H9 (cell line): Measurements from ENCODE around the gene CXCR5. TPM values are rescaled to one million over a fixed set of nuclear protein-coding genes. Genes with fewer than 3 reads are reported as not detected.

ENCODE experiments used
- DNase-seq: peaks from one replicate; pipeline ENCODE4 v3.0.0-alpha.2; 2017
- H2AFZ ChIP-seq: one replicate; pipeline ENCODE4 v1.6.1; 2013; ENCODE audit warnings: mild to moderate bottlenecking, low read length, control low read depth, moderate library complexity
- H2AK5ac ChIP-seq: 2 replicates; pipeline ENCODE4 v1.6.1; 2013; ENCODE audit warnings: low read length, control low read depth, mixed read lengths; ENCODE audit not compliant: insufficient read length
- H2BK120ac ChIP-seq: one replicate; pipeline ENCODE4 v1.6.1; 2013; ENCODE audit warnings: low read depth, mild to moderate bottlenecking, low read length, control low read depth, inconsistent platforms; ENCODE audit not compliant: poor library complexity, severe bottlenecking
- H2BK12ac ChIP-seq: 2 replicates; pipeline ENCODE4 v1.6.1; 2013; ENCODE audit warnings: low read length, control low read depth, mixed read lengths, low read depth; ENCODE audit not compliant: insufficient read length
- H2BK15ac ChIP-seq: 2 replicates; pipeline ENCODE4 v1.6.1; 2013; ENCODE audit warnings: low read depth, low read length, control low read depth
- H2BK20ac ChIP-seq: one replicate; pipeline ENCODE4 v1.6.1; 2013; ENCODE audit warnings: low read depth, mild to moderate bottlenecking, low read length, control low read depth, inconsistent platforms; ENCODE audit not compliant: poor library complexity, severe bottlenecking
- H2BK5ac ChIP-seq: 2 replicates; pipeline ENCODE4 v1.6.1; 2013; ENCODE audit warnings: low read length, control low read depth, mixed read lengths; ENCODE audit not compliant: insufficient read length
- H3K14ac ChIP-seq: 2 replicates; pipeline ENCODE4 v1.6.1; 2013; ENCODE audit warnings: low read length, control low read depth; ENCODE audit not compliant: insufficient read depth
- H3K18ac ChIP-seq: 2 replicates; pipeline ENCODE4 v1.6.1; 2013; ENCODE audit warnings: low read depth, mild to moderate bottlenecking, mixed read lengths, low read length, control low read depth; ENCODE audit not compliant: insufficient read length
- H3K23ac ChIP-seq: 2 replicates; pipeline ENCODE4 v1.6.1; 2013; ENCODE audit warnings: low read length, control low read depth, mixed read lengths, low read depth; ENCODE audit not compliant: insufficient read length
- H3K23me2 ChIP-seq: 2 replicates; pipeline ENCODE4 v1.6.1; 2013; ENCODE audit warnings: low read depth, mild to moderate bottlenecking, mixed read lengths, low read length, control low read depth; ENCODE audit not compliant: insufficient read length, poor library complexity, severe bottlenecking
- H3K27ac ChIP-seq: 2 replicates; pipeline ENCODE4 v1.5.1; 2013; ENCODE audit warnings: low read length, control low read depth, mixed read lengths, low read depth; ENCODE audit not compliant: insufficient read length
- H3K27me3 ChIP-seq: 2 replicates; pipeline ENCODE4 v1.6.1; 2013; ENCODE audit warnings: low read length, control low read depth, inconsistent platforms; ENCODE audit not compliant: insufficient read depth
- H3K4ac ChIP-seq: 2 replicates; pipeline ENCODE4 v1.6.1; 2013; ENCODE audit warnings: low read depth, mild to moderate bottlenecking, control low read depth, inconsistent platforms, low read length, moderate library complexity
- H3K4me1 ChIP-seq: 2 replicates; pipeline ENCODE4 v1.6.1; 2013; ENCODE audit warnings: low read length, control low read depth, inconsistent platforms; ENCODE audit not compliant: insufficient read depth
- H3K4me2 ChIP-seq: 2 replicates; pipeline ENCODE4 v1.6.1; 2013; ENCODE audit warnings: low read length, control low read depth, mixed read lengths; ENCODE audit not compliant: insufficient read length, insufficient read depth
- H3K56ac ChIP-seq: 2 replicates; pipeline ENCODE4 v1.6.1; 2013; ENCODE audit warnings: low read depth, mild to moderate bottlenecking, mixed read lengths, low read length, control low read depth; ENCODE audit not compliant: insufficient read length
- H3K79me1 ChIP-seq: 2 replicates; pipeline ENCODE4 v1.6.1; 2013; ENCODE audit warnings: low read depth, mild to moderate bottlenecking, moderate library complexity, low read length, control low read depth, inconsistent platforms; ENCODE audit not compliant: insufficient read depth, poor library complexity, severe bottlenecking
- H3K79me2 ChIP-seq: 2 replicates; pipeline ENCODE4 v1.6.1; 2013; ENCODE audit warnings: low read length, control low read depth, inconsistent platforms; ENCODE audit not compliant: insufficient read depth
- H3K9ac ChIP-seq: 2 replicates; pipeline ENCODE4 v1.6.1; 2013; ENCODE audit warnings: low read length, control low read depth, mixed read lengths; ENCODE audit not compliant: insufficient read length; ENCODE audit errors: extremely low read depth
- H3K9me3 ChIP-seq: one replicate; pipeline ENCODE4 v1.6.1; 2013; ENCODE audit warnings: low read depth, low read length, inconsistent platforms; ENCODE audit not compliant: control insufficient read depth
- H3T11ph ChIP-seq: one replicate; pipeline ENCODE4 v1.6.1; 2013; ENCODE audit warnings: mild to moderate bottlenecking, low read length, control low read depth, inconsistent platforms
- H4K20me1 ChIP-seq: one replicate; pipeline ENCODE4 v1.6.1; 2013; ENCODE audit not compliant: control insufficient read depth, insufficient read length, insufficient read depth
- H4K5ac ChIP-seq: 2 replicates; pipeline ENCODE4 v1.6.1; 2013; ENCODE audit warnings: low read depth, mild to moderate bottlenecking, mixed read lengths, low read length, control low read depth; ENCODE audit not compliant: insufficient read length
- H4K8ac ChIP-seq: replicated peaks from 2 replicates; pipeline ENCODE4 v1.6.1; 2013; ENCODE audit warnings: low read length, control low read depth, mixed read lengths, low read depth; ENCODE audit not compliant: insufficient read length
- H4K91ac ChIP-seq: 2 replicates; pipeline ENCODE4 v1.6.1; 2013; ENCODE audit warnings: low read depth, mild to moderate bottlenecking, moderate library complexity, mixed read lengths, low read length, control low read depth; ENCODE audit not compliant: insufficient read length
- H3K27ac Mint-ChIP-seq, 3 experiments: 2 replicates in 2 of 3; 3 replicates in 1 of 3; pipeline ENCODE4 v1.8.0; 2020 to 2021; ENCODE audit warnings: mixed read lengths in 3 of 3, mild to moderate bottlenecking in 1 of 3, moderate library complexity in 1 of 3
- H3K27me3 Mint-ChIP-seq: 2 replicates; pipeline ENCODE4 v1.8.0; 2021; ENCODE audit warnings: low read depth, mild to moderate bottlenecking, moderate library complexity, mixed read lengths
- H3K36me3 Mint-ChIP-seq, 3 experiments: 2 replicates in 2 of 3; 3 replicates in 1 of 3; pipeline ENCODE4 v1.8.0; 2020 to 2021; ENCODE audit warnings: low read depth in 3 of 3, mixed read lengths in 3 of 3; ENCODE audit not compliant: insufficient read depth in 1 of 3
- H3K4me1 Mint-ChIP-seq, 2 experiments: 2 replicates each; pipeline ENCODE4 v1.8.0; 2020; ENCODE audit warnings: mixed read lengths in 2 of 2
- H3K4me3 Mint-ChIP-seq, 2 experiments: 2 replicates in 1 of 2; 3 replicates in 1 of 2; pipeline ENCODE4 v1.8.0; 2020 to 2021; ENCODE audit warnings: mild to moderate bottlenecking in 2 of 2, mixed read lengths in 2 of 2, moderate library complexity in 1 of 2
- H3K9me3 Mint-ChIP-seq, 2 experiments: 2 replicates in 1 of 2; 3 replicates in 1 of 2; pipeline ENCODE4 v1.8.0; 2020; ENCODE audit warnings: mild to moderate bottlenecking in 2 of 2, mixed read lengths in 2 of 2, moderate library complexity in 1 of 2
- CTCF ChIP-seq: fragments of 200-600 bp; sonication (generic); conservative IDR thresholded peaks from 3 replicates; pipeline ENCODE4 v1.8.0; 2021; ENCODE audit warnings: antibody characterized with exemption, mild to moderate bottlenecking
- WGBS: extraction: QIAGEN DNeasy Blood & Tissue Kit; methylation state at CpG from one replicate; pipeline ENCODE4 v1.1.7; 2013; ENCODE audit warnings: missing lambda C conversion rate, low lambda C conversion rate, mixed read lengths; ENCODE audit not compliant: insufficient read length; ENCODE audit errors: extremely low coverage; 5-methylcytosine and 5-hydroxymethylcytosine counted together
- total RNA-seq: library from RNA; stranded (reverse); gene quantifications from 2 replicates; pipeline ENCODE4 v1.2.1, GENCODE V29; 2021

Gene CXCR5
- total RNA-seq, 1 experiment from 2014 or later: 0.07 TPM

GRCh38 chr11:118841469-118842242 lies 42.0 kb upstream of the CXCR5 start:
- no peak overlapping the region for H2AK5ac ChIP-seq
- H2BK15ac ChIP-seq: no peak overlapping the region
- H3K27ac ChIP-seq: no peak overlapping the region
- no peaks in the 10 kb centered on the region for H3K9me3 ChIP-seq
- no peak overlapping the region for H4K91ac ChIP-seq
- no peak overlapping the region for H4K5ac ChIP-seq
- no peak overlapping the region for H3K4me3 Mint-ChIP-seq
- no peak overlapping the region for H3K14ac ChIP-seq
- no peaks in the 10 kb centered on the region for H3K23me2 ChIP-seq
- no peak overlapping the region for H2BK5ac ChIP-seq
- H2AFZ ChIP-seq: no peak overlapping the region
- peaks cover 9 to 12% of the 10 kb centered on the region in 2 experiments for H3K4me1 Mint-ChIP-seq
- H3K79me1 ChIP-seq: no peaks in the 10 kb centered on the region
- no peak for TF ChIP-seq CTCF
- H4K8ac ChIP-seq: no peak overlapping the region
- DNase-seq: no peak
- no peak overlapping the region for H3K56ac ChIP-seq
- no peaks in the 10 kb centered on the region for H3K9me3 Mint-ChIP-seq
- no peak overlapping the region for H2BK12ac ChIP-seq
- no peak overlapping the region for H3K23ac ChIP-seq
- H3K9ac ChIP-seq: no peak overlapping the region
- no peak overlapping the region for H2BK120ac ChIP-seq
- no peak overlapping the region for H3K4ac ChIP-seq
- no CpG with 5 or more reads among the region's 8 CpGs for WGBS
- no peaks in the 10 kb centered on the region for H3K36me3 Mint-ChIP-seq
- H2BK20ac ChIP-seq: no peak overlapping the region
- H3K27ac Mint-ChIP-seq: no peak overlapping the region
- H3K18ac ChIP-seq: no peak overlapping the region
- 0 out of 2 replicates have a peak, but pooled peaks cover 2% of the 10 kb centered on the region for H3K27me3 Mint-ChIP-seq
- no peaks in the 10 kb centered on the region for H3K27me3 ChIP-seq
- no peak overlapping the region for H3K4me2 ChIP-seq
- H3K79me2 ChIP-seq: no peaks in the 10 kb centered on the region
- no peaks in the 10 kb centered on the region for H4K20me1 ChIP-seq
- no peak overlapping the region for H3T11ph ChIP-seq
- peaks cover 4% of the 10 kb centered on the region; the same call in 1 of the 2 replicates for H3K4me1 ChIP-seq
